ENCODE measurements around the gene TULP1.
A peak's percentile ranks its signal among the peaks of the same experiment; 100 is the strongest.
"Not testable (repeated sequence)": the region's sequence is repeated elsewhere in the genome, so short reads cannot be mapped to it uniquely, and the experiment has no call there.

TULP1 gene

GRCh38 chr6:35519313-35520015, 6.8 kb upstream of the TULP1 start:
- DNase-seq = no peak

DNA sequence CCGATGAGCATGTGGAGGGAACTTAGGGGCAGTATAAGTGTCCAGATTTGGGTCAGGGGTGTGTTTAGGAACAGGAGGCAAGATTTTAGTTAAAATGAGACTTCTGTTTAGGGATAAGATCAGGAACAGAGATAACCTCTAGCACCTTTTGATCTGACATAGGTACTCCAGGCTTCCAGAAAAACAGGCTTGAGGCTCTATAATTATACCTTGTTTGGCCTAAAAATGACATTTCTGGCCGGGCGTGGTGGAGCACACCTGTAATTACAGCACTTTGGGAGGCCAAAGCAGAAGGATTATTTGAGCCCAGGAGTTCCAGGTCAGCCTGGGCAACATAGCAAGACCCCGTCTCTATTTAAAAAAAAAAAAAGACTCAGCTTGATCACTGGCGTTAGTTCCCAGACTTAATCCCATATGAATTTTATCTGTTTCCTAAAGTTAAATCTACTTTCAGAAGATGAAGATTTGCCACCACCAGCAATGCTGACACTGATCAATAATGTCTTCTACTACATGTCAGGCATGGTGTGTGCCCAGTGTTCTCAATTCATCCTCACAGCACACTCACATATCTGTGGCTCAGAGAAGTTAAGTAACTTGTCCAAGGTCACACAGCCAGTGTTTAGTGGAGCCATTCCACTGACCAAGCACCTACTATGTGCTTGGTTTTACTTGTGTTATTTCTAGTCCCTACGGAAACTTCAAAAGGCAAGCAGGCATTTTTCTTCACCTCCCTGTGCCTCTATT, 6.0 kb upstream of the TULP1 start:
- no peak for DNase-seq

GRCh38 chr6:35517978-35518377, 5.3 kb upstream of the TULP1 start:
- not testable (repeated sequence) for DNase-seq

DNA sequence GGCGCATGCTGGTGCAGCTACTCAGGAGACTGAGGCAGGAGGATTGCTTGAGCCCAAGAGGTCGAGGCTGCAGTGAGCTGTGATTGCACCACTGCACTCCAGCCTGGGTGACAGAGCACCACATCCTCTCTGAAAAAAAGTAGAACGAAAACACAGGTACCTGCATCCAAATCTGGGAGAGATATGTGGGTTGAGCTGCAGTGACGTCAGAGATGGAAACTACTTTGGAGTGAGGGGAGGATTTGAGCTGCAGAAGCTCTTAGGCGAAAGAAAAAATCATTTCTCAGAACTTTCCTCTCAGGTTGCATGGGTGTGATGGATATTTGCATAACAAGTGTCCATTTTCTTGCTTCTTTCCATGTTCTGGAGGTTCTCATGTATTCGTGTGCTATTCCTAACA, 4.0 kb upstream of the TULP1 start:
- no peak for DNase-seq

- not testable (repeated sequence) for DNase-seq
Measured at GRCh38 chr6:35515939-35516338, 3.2 kb upstream of the TULP1 start.

GRCh38 chr6:35514587-35514986, 1.9 kb upstream of the TULP1 start:
- DNase-seq = no peak

- no peak for DNase-seq
Measured at GRCh38 chr6:35512006-35512405, 690 bp downstream of the TULP1 start.

GRCh38 chr6:35511562-35511941, 1.1 kb downstream of the TULP1 start:
- DNase-seq = no peak

- DNase-seq = no peak
Measured at GRCh38 chr6:35510916-35511561, 1.7 kb downstream of the TULP1 start.

DNA sequence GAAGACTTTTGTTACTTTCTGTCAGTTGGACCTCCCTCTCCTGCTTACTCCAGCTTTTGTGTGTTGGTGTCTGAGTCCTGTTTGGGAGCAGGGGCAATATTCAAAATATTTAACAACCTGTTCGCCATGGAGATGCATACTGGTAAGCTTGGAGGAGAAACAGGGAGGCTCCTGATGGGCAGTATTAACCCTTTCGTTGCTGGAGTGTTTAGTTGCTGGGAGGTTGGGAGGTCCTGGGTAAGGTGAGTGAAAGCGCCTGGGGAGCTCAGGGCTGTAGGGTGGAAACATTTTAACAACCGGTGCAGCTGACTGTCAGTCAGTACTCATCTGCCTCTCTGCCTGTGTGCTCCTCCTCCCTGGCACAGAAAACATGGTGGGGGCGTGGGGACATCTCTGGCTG, 4.2 kb downstream of the TULP1 start:
- no peak for DNase-seq

DNA sequence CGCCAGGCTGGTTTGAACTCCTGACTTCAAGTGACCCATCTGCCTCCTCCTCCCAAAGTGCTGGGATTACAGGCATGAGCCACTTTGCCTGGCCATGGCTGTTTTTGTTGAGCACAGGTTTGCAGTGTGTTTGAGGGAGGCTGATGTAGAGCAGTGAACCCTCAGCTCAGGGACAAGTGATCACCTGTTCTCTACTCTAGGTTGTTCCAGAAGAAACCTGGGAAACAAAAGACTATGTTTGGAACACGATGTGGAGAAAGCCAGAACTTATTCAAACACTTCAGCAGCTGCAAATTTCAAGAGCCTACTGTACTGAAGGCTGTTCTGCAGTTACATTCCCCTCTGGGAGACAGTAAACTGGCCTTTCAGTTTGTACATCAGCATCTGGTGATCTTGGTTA, 4.7 kb downstream of the TULP1 start:
- DNase-seq = no peak

GRCh38 chr6:35507221-35507620, 5.5 kb downstream of the TULP1 start:
- DNase-seq = no peak

GRCh38 chr6:35506536-35506935, 6.2 kb downstream of the TULP1 start:
- DNase-seq = no peak

- DNase-seq = no peak
Measured at GRCh38 chr6:35505999-35506412, 6.7 kb downstream of the TULP1 start.

DNA sequence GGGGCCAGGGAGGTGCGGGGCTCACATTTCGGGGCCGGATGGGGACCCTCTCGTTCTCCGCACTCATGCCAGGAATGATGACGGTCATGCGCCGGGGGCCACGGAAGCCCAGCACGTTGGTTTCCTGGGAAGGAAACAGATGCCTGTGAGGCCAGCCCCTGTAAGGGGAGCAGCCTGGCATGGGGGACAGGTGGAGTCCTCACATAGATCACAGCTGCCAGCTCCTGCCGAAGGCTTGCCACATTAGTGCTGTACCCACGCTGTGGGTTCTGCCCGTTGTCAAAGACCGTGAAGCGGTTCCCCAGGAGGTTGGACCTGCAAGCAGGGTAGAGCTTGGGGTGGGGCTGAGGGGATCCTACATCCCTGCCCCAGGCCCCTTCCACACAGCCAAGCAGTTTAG, 9.2 kb downstream of the TULP1 start:
- DNase-seq = no peak

- no peak for DNase-seq
Measured at GRCh38 chr6:35501784-35502183, 10.9 kb downstream of the TULP1 start.

- no peak for DNase-seq
Measured at GRCh38 chr6:35500782-35501181, 11.9 kb downstream of the TULP1 start.

DNA sequence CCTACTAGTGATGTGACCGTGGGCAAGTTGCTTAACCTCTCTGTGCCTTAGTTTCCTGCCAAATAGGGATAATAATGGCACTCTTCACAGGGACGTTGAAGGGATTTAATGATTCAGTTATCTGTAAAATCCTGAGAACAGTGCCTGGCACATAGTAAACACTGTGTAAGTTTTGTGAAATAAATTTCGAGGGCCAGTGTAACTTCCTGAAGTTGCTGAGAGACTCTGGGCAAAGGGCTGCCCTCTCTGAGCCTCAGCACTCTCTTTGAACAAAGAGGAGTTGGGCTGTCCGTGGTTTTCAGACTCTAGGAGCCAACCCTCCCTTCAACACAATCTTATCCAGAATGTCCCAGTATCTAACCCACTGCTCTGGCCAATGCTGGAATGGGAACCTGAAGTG, 13.3 kb downstream of the TULP1 start:
- DNase-seq = no peak

DNA sequence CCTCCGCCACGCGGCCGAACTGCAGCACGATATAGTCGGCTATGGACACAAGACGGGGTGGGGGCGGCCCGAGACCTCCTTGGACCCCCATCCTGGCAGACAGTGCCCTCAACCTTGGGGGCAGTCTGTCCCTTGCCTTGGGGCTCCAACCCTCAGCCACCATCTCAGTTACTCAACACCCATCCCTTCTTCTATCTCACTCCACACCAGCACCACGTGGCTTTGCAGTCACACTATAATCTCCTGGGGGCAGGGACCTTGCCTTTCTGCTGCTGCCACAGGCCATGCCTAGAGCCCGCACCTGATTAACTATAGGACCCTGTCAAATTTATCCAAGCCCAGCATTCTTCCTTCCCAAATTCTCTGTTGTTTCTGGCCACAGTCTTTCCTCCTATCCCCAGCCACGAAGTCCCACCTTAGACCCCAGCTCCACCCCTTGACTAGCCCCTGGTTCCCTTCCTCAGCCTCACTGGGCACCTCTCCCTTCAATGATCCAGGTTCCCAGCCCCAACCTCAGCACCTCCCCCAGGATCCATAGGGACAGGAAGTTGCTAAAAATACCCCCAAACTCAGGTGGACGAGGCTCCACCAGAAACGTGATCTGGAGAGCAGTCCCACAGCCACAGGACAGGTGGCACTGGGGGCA, 14.2 kb downstream of the TULP1 start:
- DNase-seq = no peak

DNA sequence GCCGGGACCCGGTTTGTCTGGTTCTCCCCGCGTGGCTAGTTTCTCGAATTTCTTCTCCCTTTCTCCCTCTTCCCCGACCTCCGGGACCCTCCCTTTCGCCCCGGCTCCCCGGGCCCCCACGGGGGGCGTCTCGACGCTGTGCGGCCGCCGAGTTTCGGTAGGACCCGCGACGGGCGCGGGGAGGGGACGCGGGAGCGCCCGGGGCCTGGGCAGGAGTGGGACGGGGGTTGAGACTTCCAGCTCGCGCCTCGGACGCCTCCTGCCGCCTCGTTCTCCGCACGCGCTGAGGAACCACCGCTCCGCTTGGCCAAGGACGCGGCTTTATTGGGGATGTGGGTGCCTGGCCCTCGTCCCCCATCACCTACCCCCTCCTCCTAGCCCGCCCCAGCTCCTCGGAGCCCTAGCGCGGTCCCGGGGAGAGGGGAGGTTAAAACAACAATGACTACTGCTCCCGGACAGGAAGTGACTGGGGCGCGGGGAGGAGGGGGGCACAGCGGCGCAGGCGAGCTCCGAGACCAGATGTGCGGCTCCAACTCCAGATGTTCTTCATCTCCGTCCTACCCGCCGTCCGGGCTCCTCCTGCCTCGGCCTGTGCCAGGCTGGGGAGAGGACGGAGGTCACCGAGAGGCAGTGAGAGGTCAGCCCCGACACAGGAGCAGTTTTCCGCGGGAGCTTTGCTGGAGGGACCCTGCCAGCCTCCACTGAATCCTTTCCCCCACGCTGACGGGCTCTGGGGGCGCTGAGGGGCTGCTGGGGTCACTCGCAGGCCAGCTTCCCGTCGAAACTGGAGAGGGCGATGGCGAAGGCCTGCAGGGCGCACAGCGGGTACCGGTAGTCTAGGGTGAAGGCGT, 14.9 kb downstream of the TULP1 start:
- DNase-seq = peak; percentile 49

DNA sequence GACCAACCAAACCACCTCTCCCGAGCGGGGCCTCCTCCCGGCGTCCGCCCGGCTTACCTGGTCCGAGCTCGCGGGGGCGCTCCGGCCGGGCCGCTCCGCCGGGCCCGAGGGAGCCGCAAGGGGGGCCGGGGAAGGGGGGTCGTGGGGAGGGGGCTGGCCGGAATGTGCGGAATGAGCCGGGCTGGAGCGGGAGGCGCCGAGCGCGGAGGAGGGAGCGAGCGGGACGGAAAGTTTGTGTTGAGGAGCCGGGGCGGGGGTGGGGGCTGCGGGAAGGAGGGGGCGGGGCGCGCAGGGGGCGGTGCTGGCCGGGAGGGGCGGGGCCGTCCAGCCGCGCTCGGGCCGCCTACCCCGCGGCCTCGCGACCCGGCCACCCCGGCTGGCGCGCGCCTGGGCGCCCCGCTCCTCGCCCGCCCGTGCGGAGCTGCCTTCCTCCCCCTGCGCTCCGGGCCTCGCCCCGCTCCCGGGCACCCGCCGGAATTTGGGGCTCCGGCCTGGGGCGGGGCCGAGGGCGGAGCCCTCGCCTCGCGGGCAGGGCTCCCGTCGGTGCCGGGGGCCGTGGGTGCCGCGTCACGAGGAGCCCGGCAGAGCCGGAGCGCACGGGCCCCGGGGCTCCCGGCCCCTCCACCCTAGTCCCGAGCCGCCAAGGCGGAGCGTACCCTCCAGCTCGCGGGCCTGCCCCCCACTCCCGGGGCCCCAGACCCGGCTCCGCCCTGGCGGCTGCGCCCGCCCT, 15.7 kb downstream of the TULP1 start, which contains the start of gene TEAD3:
Gene TEAD3, minus strand, starts transcription at position 239 of the 730 bp plus-strand sequence.
- DNase-seq = peak; percentile 78
